Smooth muscle cell (in vitro differentiated cells): ENCODE data around the gene CPE. TPM values are rescaled to one million over a fixed set of nuclear protein-coding genes. Genes with fewer than 3 reads are reported as not detected.
A peak's percentile ranks its signal among the peaks of the same experiment; 100 is the strongest.

Source experiments
- DNase-seq: peaks from one replicate; lab custom pipeline; 2025; ENCODE audit not compliant: unreplicated experiment; lab: John Stamatoyannopoulos, UW
- H2AFZ ChIP-seq: fragments of 200-600 bp; sonication (generic); 2 replicates; pipeline ENCODE4 v1.6.0; 2016; ENCODE audit warnings: antibody characterized with exemption, low read depth, mild to moderate bottlenecking
- H3F3A ChIP-seq: fragments of 200-600 bp; sonication (generic); 2 replicates; pipeline ENCODE4 v1.6.0; 2017; ENCODE audit warnings: antibody characterized with exemption, low read depth
- H3K27ac ChIP-seq: fragments of 200-600 bp; sonication (generic); 2 replicates; pipeline ENCODE4 v1.5.1; 2016; ENCODE audit warnings: low read depth, mild to moderate bottlenecking
- H3K27me3 ChIP-seq: fragments of 200-600 bp; sonication (generic); 2 replicates; pipeline ENCODE4 v1.6.1; 2016; ENCODE audit warnings: low read depth, mild to moderate bottlenecking
- H3K36me3 ChIP-seq: fragments of 200-600 bp; sonication (generic); 2 replicates; pipeline ENCODE4 v1.5.1; 2016; ENCODE audit warnings: low read depth
- H3K4me1 ChIP-seq: fragments of 200-600 bp; sonication (generic); 2 replicates; pipeline ENCODE4 v1.5.1; 2016; ENCODE audit warnings: low read depth
- H3K4me2 ChIP-seq: fragments of 200-600 bp; sonication (generic); 2 replicates; pipeline ENCODE4 v1.6.0; 2016; ENCODE audit warnings: mild to moderate bottlenecking
- H3K4me3 ChIP-seq: fragments of 200-600 bp; sonication (generic); 2 replicates; pipeline ENCODE4 v1.5.1; 2016; ENCODE audit warnings: mild to moderate bottlenecking
- H3K79me2 ChIP-seq: fragments of 200-600 bp; sonication (generic); 2 replicates; pipeline ENCODE4 v1.6.0; 2016; ENCODE audit warnings: low read depth, mild to moderate bottlenecking
- H3K9ac ChIP-seq: fragments of 200-600 bp; sonication (generic); 2 replicates; pipeline ENCODE4 v1.6.0; 2016; ENCODE audit warnings: low read depth
- H3K9me3 ChIP-seq: fragments of 200-600 bp; sonication (generic); replicated peaks from 2 replicates; pipeline ENCODE4 v1.5.1; 2016; ENCODE audit warnings: low read depth
- H4K20me1 ChIP-seq: fragments of 200-600 bp; sonication (generic); 2 replicates; pipeline ENCODE4 v1.6.0; 2016; ENCODE audit warnings: low read depth
- CTCF ChIP-seq: fragments of 200-600 bp; sonication (generic); IDR thresholded peaks from 2 replicates; pipeline ENCODE4 v1.5.1; 2017; ENCODE audit warnings: borderline replicate concordance, mild to moderate bottlenecking, antibody characterized with exemption; ENCODE audit not compliant: insufficient read depth, poor library complexity, severe bottlenecking
- WGBS: methylation state at CpG from one replicate; pipeline ENCODE4 v1.1.7; 2016; ENCODE audit warnings: low lambda C conversion rate; 5-methylcytosine and 5-hydroxymethylcytosine counted together
- polyA plus RNA-seq: library from polyadenylated mRNA; unstranded; fragments of >200 nt; fragmentation: Nextera tagmentation; extraction: Ambion mirVana; gene quantifications from 2 replicates; pipeline ENCODE4 v1.2.1, GENCODE V29; 2016
- total RNA-seq: library from RNA; depleted of rRNA; stranded (reverse); fragments of >200 nt; gene quantifications from 2 replicates; pipeline ENCODE4 v1.2.3, GENCODE V29; 2014

Gene CPE
- total and polyA plus RNA-seq, 2 experiments from 2014 or later, result 45.9 to 47.6 TPM

GRCh38 chr4:165380805-165381204 is 2.0 kb downstream of the CPE start:
- H4K20me1 ChIP-seq, result no peaks in the 10 kb centered on the region
- H2AFZ ChIP-seq, result no peak overlapping the region
- H3K4me3 ChIP-seq, result peak overlapping the region; percentile 79
- H3K27ac ChIP-seq, result no peak overlapping the region
- 78% methylated on average over 1 of the region's 1 CpG for WGBS
- H3K4me2 ChIP-seq, result no peak overlapping the region
- H3K9ac ChIP-seq, result no peak overlapping the region
- no peaks in the 10 kb centered on the region for H3K79me2 ChIP-seq
- no peak for TF ChIP-seq CTCF
- no peaks in the 10 kb centered on the region for H3K9me3 ChIP-seq
- no peaks in the 10 kb centered on the region for H3K36me3 ChIP-seq
- H3F3A ChIP-seq, result no peaks in the 10 kb centered on the region
- no peak for DNase-seq
- peaks cover 41% of the 10 kb centered on the region for H3K4me1 ChIP-seq
- peaks cover 11% of the 10 kb centered on the region for H3K27me3 ChIP-seq

GRCh38 chr4:165381821-165382373 is 3.1 kb downstream of the CPE start:
- 60% methylated on average over 3 of the region's 3 CpGs for WGBS
- Histone ChIP-seq H3K27me3 (peaks cover 11% of the 10 kb centered on the region), H3K4me1 (peaks cover 41% of the 10 kb centered on the region), H3K9ac (no peak overlapping the region), H2AFZ (no peak overlapping the region), H3K9me3 (no peaks in the 10 kb centered on the region), H3K36me3 (no peaks in the 10 kb centered on the region), H3K27ac (no peak overlapping the region), H3K4me3 (no peak overlapping the region), H3F3A (no peaks in the 10 kb centered on the region), H3K79me2 (no peaks in the 10 kb centered on the region), H3K4me2 (no peak overlapping the region), H4K20me1 (no peaks in the 10 kb centered on the region)
- DNase-seq, result no peak
- no peak for TF ChIP-seq CTCF

GRCh38 chr4:165382640-165383039 is 3.8 kb downstream of the CPE start:
- Histone ChIP-seq H3K4me1 (peaks cover 41% of the 10 kb centered on the region), H3K27me3 (peaks cover 7% of the 10 kb centered on the region), H3K4me2 (no peak overlapping the region), H3K4me3 (no peak overlapping the region), H2AFZ (no peak overlapping the region), H3K27ac (no peak overlapping the region), H3K9me3 (no peaks in the 10 kb centered on the region), H3K36me3 (no peaks in the 10 kb centered on the region), H3F3A (no peaks in the 10 kb centered on the region), H3K9ac (no peak overlapping the region), H4K20me1 (no peaks in the 10 kb centered on the region), H3K79me2 (no peaks in the 10 kb centered on the region)
- DNase-seq, result no peak
- WGBS, result 92% methylated on average over 1 of the region's 1 CpG
- no peak for TF ChIP-seq CTCF

- Histone ChIP-seq H3K9me3 (no peaks in the 10 kb centered on the region), H4K20me1 (no peaks in the 10 kb centered on the region), H3F3A (no peaks in the 10 kb centered on the region), H3K4me2 (no peak overlapping the region), H3K9ac (no peak overlapping the region), H3K27me3 (peaks cover 6% of the 10 kb centered on the region), H3K4me1 (peaks cover 37% of the 10 kb centered on the region), H3K4me3 (no peak overlapping the region), H2AFZ (no peak overlapping the region), H3K79me2 (no peaks in the 10 kb centered on the region), H3K36me3 (no peaks in the 10 kb centered on the region), H3K27ac (peak overlapping the region; percentile 20)
- WGBS, result 59% methylated on average over 4 of the region's 4 CpGs
- TF ChIP-seq CTCF, result no peak
- no peak for DNase-seq
Observed at GRCh38 chr4:165383591-165384073, 4.8 kb downstream of the CPE start.
